ENCODE measurements around the gene HSD11B2. TPM values are rescaled to one million over a fixed set of nuclear protein-coding genes. Genes with fewer than 3 reads are reported as not detected.

The HSD11B2 gene
- total RNA-seq, 1 experiment from 2014 or later = 9.7 TPM

- TF ChIP-seq YY1 (IDR thresholded peaks at IDR 0.05; ENCODE audit: extremely low read depth, insufficient replicate concordance, low read depth, low read length) (no peak), EGR1 (IDR thresholded peaks at IDR 0.05; ENCODE audit: low read depth) (no peak), EZH2 (IDR thresholded peaks at IDR 0.05) (no peak), EZH2phosphoT487 (IDR thresholded peaks at IDR 0.05; ENCODE audit: borderline replicate concordance) (no peak), CBX3 (IDR thresholded peaks at IDR 0.05; ENCODE audit: low read depth) (no peak), ZBTB33 (IDR thresholded peaks at IDR 0.05; ENCODE audit: extremely low read depth, insufficient replicate concordance, low read length) (no peak), CEBPB (IDR thresholded peaks at IDR 0.05; ENCODE audit: low read depth) (no peak), MAX (IDR thresholded peaks at IDR 0.05) (no peak), POLR2A (IDR thresholded peaks at IDR 0.05; ENCODE audit: borderline replicate concordance, extremely low read depth, insufficient read depth, insufficient read length) (no peak), ELF1 (IDR thresholded peaks at IDR 0.05; ENCODE audit: borderline replicate concordance, low read depth) (no peak), ZFX (IDR thresholded peaks at IDR 0.05) (no peak)
- TF ChIP-seq, protein P1, sequence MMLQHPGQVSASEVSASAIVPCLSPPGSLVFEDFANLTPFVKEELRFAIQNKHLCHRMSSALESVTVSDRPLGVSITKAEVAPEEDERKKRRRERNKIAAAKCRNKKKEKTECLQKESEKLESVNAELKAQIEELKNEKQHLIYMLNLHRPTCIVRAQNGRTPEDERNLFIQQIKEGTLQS (IDR thresholded peaks at IDR 0.05) = no peak
- no peaks in the 10 kb centered on the region for H3K79me2 ChIP-seq (ENCODE audit: insufficient read depth, low read length)
- ChIA-PET POLR2A (no interaction called here), CTCF (no interaction called here), RAD21 (ENCODE audit: low non-redundant PET in 1 of 2, low total read pairs in 2 of 2, uncharacterized antibody in 2 of 2, unreplicated experiment in 2 of 2) (no interaction called here)
- no peaks in the 10 kb centered on the region for H3K9me2 ChIP-seq (ENCODE audit: insufficient read depth)
- no peak overlapping the region for H2AFZ ChIP-seq (ENCODE audit: low read depth, low read length, poor library complexity, severe bottlenecking)
- no peaks in the 10 kb centered on the region for H3K36me3 ChIP-seq (ENCODE audit: control insufficient read depth in 1 of 2, insufficient read depth in 2 of 2, low read length in 2 of 2)
- intact Hi-C loops (cut with micrococcal nuclease) = no loop called here
- H3K27ac ChIP-seq (ENCODE audit: low read depth, low read length) = no peak overlapping the region
- H4K20me1 ChIP-seq (ENCODE audit: insufficient read depth) = no peaks in the 10 kb centered on the region
- BruUV-seq (replicated peaks) = no TSS peak
- peaks cover 10 to 20% of the 10 kb centered on the region in 2 experiments for H3K4me1 ChIP-seq (ENCODE audit: control insufficient read depth in 1 of 2, insufficient read depth in 2 of 2, low read length in 2 of 2)
- DNase-seq (ENCODE audit: low read depth, low spot score) (no peak), ATAC-seq (no peak)
- H3K4me2 ChIP-seq (ENCODE audit: low read length) = no peak overlapping the region
- no peak overlapping the region for H3K9ac ChIP-seq (ENCODE audit: low read length)
- no peaks in the 10 kb centered on the region for H3K9me3 ChIP-seq (ENCODE audit: control insufficient read depth in 1 of 2, insufficient read depth in 1 of 2, low read depth in 1 of 2, low read length in 2 of 2)
- H3K27me3 ChIP-seq (ENCODE audit: insufficient read depth, low read length) = no peaks in the 10 kb centered on the region
- no peak overlapping the region for H3K4me3 ChIP-seq (replicated peaks in 1 of 2; ENCODE audit: low read depth in 1 of 2, low read length in 2 of 2)
Observed at GRCh38 chr16:67393788-67394154, 37.1 kb upstream of the HSD11B2 start.

All from HCT116 (cell line).